Adrenal gland (tissue), 5 donors: ENCODE data around the gene CD93.

Experiments used
- POLR2A ChIP-seq, 2 donors: fragments of 450-650 bp; IDR thresholded peaks; one replicate each; pipeline ENCODE4 v1.6.1; 2017; ENCODE audit warnings: antibody characterized with exemption in 2 of 2, mild to moderate bottlenecking in 2 of 2, moderate library complexity in 1 of 2
- TF ChIP-seq, protein P1 (sequence below), 6 experiments: fragments of 450-650 bp in 4 of 6; fragments of 200-600 bp in 2 of 6; sonication (generic) in 1 of 6; IDR thresholded peaks; 1 replicate in 5 of 6; 2 replicates in 1 of 6; pipeline versions ENCODE4 v1.5.1 to v1.8.0; 2016 to 2021; ENCODE audit warnings: antibody characterized with exemption in 6 of 6, mild to moderate bottlenecking in 2 of 6, moderate library complexity in 1 of 6
- donor health status: DM: no; HTN: no; CAD: no.

GRCh38 chr20:23037017-23037481 is 49.1 kb downstream of the CD93 start:
- TF ChIP-seq, protein P1, sequence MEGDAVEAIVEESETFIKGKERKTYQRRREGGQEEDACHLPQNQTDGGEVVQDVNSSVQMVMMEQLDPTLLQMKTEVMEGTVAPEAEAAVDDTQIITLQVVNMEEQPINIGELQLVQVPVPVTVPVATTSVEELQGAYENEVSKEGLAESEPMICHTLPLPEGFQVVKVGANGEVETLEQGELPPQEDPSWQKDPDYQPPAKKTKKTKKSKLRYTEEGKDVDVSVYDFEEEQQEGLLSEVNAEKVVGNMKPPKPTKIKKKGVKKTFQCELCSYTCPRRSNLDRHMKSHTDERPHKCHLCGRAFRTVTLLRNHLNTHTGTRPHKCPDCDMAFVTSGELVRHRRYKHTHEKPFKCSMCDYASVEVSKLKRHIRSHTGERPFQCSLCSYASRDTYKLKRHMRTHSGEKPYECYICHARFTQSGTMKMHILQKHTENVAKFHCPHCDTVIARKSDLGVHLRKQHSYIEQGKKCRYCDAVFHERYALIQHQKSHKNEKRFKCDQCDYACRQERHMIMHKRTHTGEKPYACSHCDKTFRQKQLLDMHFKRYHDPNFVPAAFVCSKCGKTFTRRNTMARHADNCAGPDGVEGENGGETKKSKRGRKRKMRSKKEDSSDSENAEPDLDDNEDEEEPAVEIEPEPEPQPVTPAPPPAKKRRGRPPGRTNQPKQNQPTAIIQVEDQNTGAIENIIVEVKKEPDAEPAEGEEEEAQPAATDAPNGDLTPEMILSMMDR (IDR thresholded peaks at IDR 0.05) = no peak
- TF ChIP-seq POLR2A (IDR thresholded peaks at IDR 0.05) = no peak
